OCI-LY1 (cell line): ENCODE data around the gene STAT3.

ENCODE experiments used
- H2AFZ ChIP-seq: fragments of 200-600 bp; sonication (generic), shearing (Covaris generic); 2 replicates; pipeline ENCODE4 v1.6.0; 2014; ENCODE audit warnings: antibody characterized with exemption, mild to moderate bottlenecking, low read length
- H3F3A ChIP-seq: fragments of 200-600 bp; sonication (generic), shearing (Covaris generic); 2 replicates; pipeline ENCODE4 v1.6.0; 2014; ENCODE audit warnings: mild to moderate bottlenecking, antibody characterized with exemption, low read length, moderate library complexity; ENCODE audit not compliant: insufficient read depth
- H3K27ac ChIP-seq: fragments of 200-600 bp; sonication (generic); 2 replicates; pipeline ENCODE4 v1.5.1; 2014; ENCODE audit warnings: low read length, mixed run types, mild to moderate bottlenecking, low read depth; ENCODE audit not compliant: poor library complexity, severe bottlenecking
- H3K27me3 ChIP-seq: fragments of 200-600 bp; sonication (generic); 2 replicates; pipeline ENCODE4 v1.6.0; 2014; ENCODE audit warnings: antibody characterized with exemption, mild to moderate bottlenecking, low read length, moderate library complexity; ENCODE audit not compliant: insufficient read depth
- H3K36me3 ChIP-seq: fragments of 200-600 bp; sonication (generic); 2 replicates; pipeline ENCODE4 v1.6.1; 2014; ENCODE audit warnings: mild to moderate bottlenecking, antibody characterized with exemption, low read length, moderate library complexity, mixed read lengths; ENCODE audit not compliant: insufficient read depth
- H3K4me1 ChIP-seq: fragments of 200-600 bp; sonication (generic); 2 replicates; pipeline ENCODE4 v1.5.1; 2014; ENCODE audit warnings: mild to moderate bottlenecking, low read length, moderate library complexity; ENCODE audit not compliant: insufficient read depth, severe bottlenecking
- H3K4me2 ChIP-seq: fragments of 200-600 bp; sonication (generic), shearing (Covaris generic); 2 replicates; pipeline ENCODE4 v1.6.1; 2014; ENCODE audit warnings: low read length
- H3K4me3 ChIP-seq: fragments of 200-600 bp; sonication (generic); 2 replicates; pipeline ENCODE4 v1.5.1; 2014; ENCODE audit warnings: low read length, low read depth, mild to moderate bottlenecking, mixed read lengths; ENCODE audit not compliant: poor library complexity, severe bottlenecking
- H3K79me2 ChIP-seq: fragments of 200-600 bp; shearing (Covaris generic); 2 replicates; pipeline ENCODE4 v1.6.1; 2016; ENCODE audit warnings: mixed run types, low read length, mixed read lengths; ENCODE audit not compliant: insufficient read depth
- H3K9ac ChIP-seq: fragments of 200-600 bp; sonication (generic), shearing (Covaris generic); 2 replicates; pipeline ENCODE4 v1.6.1; 2014; ENCODE audit warnings: mild to moderate bottlenecking, low read length, mixed read lengths
- H3K9me2 ChIP-seq: fragments of 200-600 bp; sonication (generic), shearing (Covaris generic); 2 replicates; pipeline ENCODE4 v1.6.1; 2014; ENCODE audit warnings: low read depth, mild to moderate bottlenecking, low read length, mixed read lengths
- H3K9me3 ChIP-seq: fragments of 200-600 bp; shearing (Covaris generic); 2 replicates; pipeline ENCODE4 v1.6.1; 2014; ENCODE audit warnings: low read length, mixed read lengths
- H4K20me1 ChIP-seq: fragments of 200-600 bp; sonication (generic), shearing (Covaris generic); 2 replicates; pipeline ENCODE4 v1.6.0; 2016; ENCODE audit warnings: mild to moderate bottlenecking, low read length; ENCODE audit not compliant: insufficient read depth
- EZH2 ChIP-seq: fragments of 200-600 bp; sonication (generic), shearing (Covaris generic); IDR thresholded peaks from 2 replicates; pipeline ENCODE4 v1.8.0; 2017; ENCODE audit warnings: borderline replicate concordance, mixed run types, mild to moderate bottlenecking, antibody characterized with exemption, low read length, moderate library complexity, mixed read lengths
- TF ChIP-seq, protein P1 (sequence below): fragments of 200-600 bp; sonication (generic), shearing (Covaris generic); IDR thresholded peaks from 2 replicates; pipeline ENCODE4 v1.5.1; 2017; ENCODE audit warnings: mild to moderate bottlenecking, antibody characterized with exemption, low read length, moderate library complexity, mixed read lengths

Gene STAT3

DNA sequence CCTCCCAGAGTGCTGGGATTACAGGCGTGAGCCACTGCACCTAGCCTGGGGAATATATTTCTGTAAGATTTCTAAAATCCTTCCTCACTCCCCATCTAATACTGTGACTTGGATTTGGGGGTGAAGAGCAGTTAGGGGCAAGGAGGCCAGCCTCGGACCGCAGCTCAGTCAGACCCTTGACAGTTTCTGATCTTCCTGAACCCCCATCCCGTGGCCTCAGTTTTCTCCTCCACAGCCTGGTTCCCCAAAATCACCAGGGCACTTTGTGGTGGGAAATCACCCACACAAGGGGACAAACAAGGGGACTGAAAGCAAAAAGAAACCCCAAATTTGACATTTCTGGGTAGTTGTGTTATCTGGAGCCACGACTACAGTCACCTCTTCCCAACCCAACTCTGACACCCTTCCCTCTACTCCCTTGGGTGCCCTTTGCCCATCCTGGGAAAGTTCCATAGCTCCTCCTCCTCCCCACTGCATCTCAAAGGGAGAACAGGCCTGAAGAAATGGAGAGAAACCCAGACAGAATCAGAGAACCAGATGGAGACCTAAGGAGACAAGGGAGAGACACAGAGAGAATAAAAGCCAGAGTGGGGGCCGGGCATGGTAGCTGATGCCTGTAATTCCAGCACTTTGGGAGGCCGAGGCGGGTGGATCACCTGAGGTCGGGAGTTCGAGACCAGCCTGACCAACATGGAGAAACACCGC, 102.7 kb downstream of the STAT3 start:
- H3K36me3 ChIP-seq = no peaks in the 10 kb centered on the region
- no peak overlapping the region for H3K9ac ChIP-seq
- H3K4me2 ChIP-seq = no peak overlapping the region
- H3K9me3 ChIP-seq = no peaks in the 10 kb centered on the region
- peaks cover 22% of the 10 kb centered on the region for H3K27me3 ChIP-seq
- no peak overlapping the region for H3K4me3 ChIP-seq
- H3K9me2 ChIP-seq = no peaks in the 10 kb centered on the region
- H3F3A ChIP-seq = no peaks in the 10 kb centered on the region
- H2AFZ ChIP-seq = no peak overlapping the region
- no peaks in the 10 kb centered on the region for H3K79me2 ChIP-seq
- no peaks in the 10 kb centered on the region for H4K20me1 ChIP-seq
- H3K27ac ChIP-seq = no peak overlapping the region
- H3K4me1 ChIP-seq = peaks cover 4% of the 10 kb centered on the region
- TF ChIP-seq, protein P1, sequence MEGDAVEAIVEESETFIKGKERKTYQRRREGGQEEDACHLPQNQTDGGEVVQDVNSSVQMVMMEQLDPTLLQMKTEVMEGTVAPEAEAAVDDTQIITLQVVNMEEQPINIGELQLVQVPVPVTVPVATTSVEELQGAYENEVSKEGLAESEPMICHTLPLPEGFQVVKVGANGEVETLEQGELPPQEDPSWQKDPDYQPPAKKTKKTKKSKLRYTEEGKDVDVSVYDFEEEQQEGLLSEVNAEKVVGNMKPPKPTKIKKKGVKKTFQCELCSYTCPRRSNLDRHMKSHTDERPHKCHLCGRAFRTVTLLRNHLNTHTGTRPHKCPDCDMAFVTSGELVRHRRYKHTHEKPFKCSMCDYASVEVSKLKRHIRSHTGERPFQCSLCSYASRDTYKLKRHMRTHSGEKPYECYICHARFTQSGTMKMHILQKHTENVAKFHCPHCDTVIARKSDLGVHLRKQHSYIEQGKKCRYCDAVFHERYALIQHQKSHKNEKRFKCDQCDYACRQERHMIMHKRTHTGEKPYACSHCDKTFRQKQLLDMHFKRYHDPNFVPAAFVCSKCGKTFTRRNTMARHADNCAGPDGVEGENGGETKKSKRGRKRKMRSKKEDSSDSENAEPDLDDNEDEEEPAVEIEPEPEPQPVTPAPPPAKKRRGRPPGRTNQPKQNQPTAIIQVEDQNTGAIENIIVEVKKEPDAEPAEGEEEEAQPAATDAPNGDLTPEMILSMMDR = no peak
- no peak for TF ChIP-seq EZH2

DNA sequence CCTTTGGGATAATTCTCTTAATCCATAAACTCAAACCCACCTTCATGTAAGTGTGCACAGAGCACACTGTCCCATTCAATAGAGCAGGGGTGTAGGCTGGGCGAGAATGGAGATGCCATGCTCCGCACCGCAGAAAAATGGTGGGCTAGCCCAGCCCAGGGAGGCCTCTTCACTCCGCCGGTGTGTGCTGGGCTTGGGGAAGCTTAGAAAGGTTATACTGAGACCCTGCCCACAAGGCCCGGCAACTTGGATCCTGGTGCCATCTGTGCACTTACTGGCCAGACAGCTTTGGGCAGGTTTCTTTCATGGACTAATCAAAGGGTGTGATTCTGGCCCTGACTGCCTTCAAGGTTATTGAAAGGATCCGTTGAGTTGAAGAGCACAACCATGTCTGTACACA, 103.7 kb downstream of the STAT3 start:
- no peak overlapping the region for H3K4me3 ChIP-seq
- H4K20me1 ChIP-seq = no peaks in the 10 kb centered on the region
- peaks cover 4% of the 10 kb centered on the region for H3K4me1 ChIP-seq
- H3K9me3 ChIP-seq = no peaks in the 10 kb centered on the region
- H2AFZ ChIP-seq = no peak overlapping the region
- H3K27me3 ChIP-seq = peaks cover 18% of the 10 kb centered on the region
- no peaks in the 10 kb centered on the region for H3K9me2 ChIP-seq
- no peak for TF ChIP-seq EZH2
- TF ChIP-seq, protein P1 = no peak
- no peak overlapping the region for H3K4me2 ChIP-seq
- H3K79me2 ChIP-seq = no peaks in the 10 kb centered on the region
- no peaks in the 10 kb centered on the region for H3F3A ChIP-seq
- H3K36me3 ChIP-seq = no peaks in the 10 kb centered on the region
- no peak overlapping the region for H3K27ac ChIP-seq
- no peak overlapping the region for H3K9ac ChIP-seq

DNA sequence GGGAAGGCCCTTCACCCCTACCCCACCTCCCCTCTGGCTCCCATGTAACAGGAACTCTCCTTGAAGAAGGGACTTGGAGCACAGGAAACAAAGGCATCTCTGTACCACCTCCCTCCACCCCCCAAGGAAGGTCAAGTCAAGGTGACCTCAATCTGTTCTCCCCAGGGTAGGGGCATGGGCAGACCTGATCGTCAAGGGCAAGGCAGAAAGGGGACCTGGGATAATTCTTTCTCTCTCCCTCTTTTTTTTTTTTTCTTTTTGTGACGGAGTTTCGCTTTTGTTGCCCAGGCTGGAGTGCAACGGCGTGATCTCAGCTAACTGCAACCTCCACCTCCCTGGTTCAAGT, 104.2 kb downstream of the STAT3 start:
- Histone ChIP-seq H4K20me1 (no peaks in the 10 kb centered on the region), H3K9me2 (no peaks in the 10 kb centered on the region), H3K4me2 (no peak overlapping the region), H3K27me3 (peaks cover 12% of the 10 kb centered on the region), H3F3A (no peaks in the 10 kb centered on the region), H3K79me2 (no peaks in the 10 kb centered on the region), H3K9me3 (no peaks in the 10 kb centered on the region), H3K9ac (no peak overlapping the region), H3K4me3 (no peak overlapping the region), H3K4me1 (peaks cover 4% of the 10 kb centered on the region), H2AFZ (no peak overlapping the region), H3K36me3 (no peaks in the 10 kb centered on the region), H3K27ac (no peak overlapping the region)
- TF ChIP-seq EZH2 = no peak
- TF ChIP-seq, protein P1 = no peak
